K562 (cell line): ENCODE measurements around the gene ATOSA. TPM values are rescaled to one million over a fixed set of nuclear protein-coding genes. Genes with fewer than 3 reads are reported as not detected.

ENCODE experiments used
- ATAC-seq: fragments of 200-7000 bp; cut with Tn5 transposase; 3 replicates; pipeline ENCODE4 v1.9.1; 2020; ENCODE audit warnings: moderate library complexity
- BruUV-seq: library from RNA; stranded (reverse); fragments of 400-500 nt; replicated peaks from 2 replicates; lab custom pipeline; 2021; lab: Mats Ljungman, UMichigan
- CTCF ChIA-PET: fragments of 300-600 bp; formaldehyde crosslinking; extraction: SDS; loops from one replicate; lab custom pipeline; 2021; ENCODE audit warnings: low intra/inter-chr PET ratio; lab: Yijun Ruan, JAX
- POLR2A ChIA-PET: fragments of 300-600, 350-650 bp; sonication (Branson Sonifier 250); formaldehyde crosslinking; extraction: SDS; loops from one replicate; lab custom pipeline; 2021; ENCODE audit warnings: antibody characterized with exemption, inconsistent platforms; lab: Yijun Ruan, JAX
- DNase-seq, 4 experiments: peaks; one replicate each; pipeline versions ENCODE4 v3.0.0 to v3.0.0-alpha.2; 2011 to 2018; ENCODE audit warnings: low spot score in 3 of 4, mixed read lengths in 3 of 4; ENCODE audit errors: extremely low read depth in 1 of 4
- FAIRE-seq: peaks from 2 replicates; lab custom pipeline; 2011; peaks lifted over from hg19 to GRCh38; lab: Jason Lieb, UNC
- H2AFZ ChIP-seq: 2 replicates; pipeline ENCODE4 v1.6.0; 2011; ENCODE audit warnings: low read depth, low read length, control low read depth, inconsistent platforms
- H3K27ac ChIP-seq: fragments of 200-600 bp; 3 replicates; pipeline ENCODE4 v1.8.0; 2011; ENCODE audit warnings: low read depth, mild to moderate bottlenecking, control low read depth, inconsistent platforms, low read length, moderate library complexity, mixed read lengths; ENCODE audit errors: extremely low read depth
- H3K27me3 ChIP-seq, 2 experiments: fragments of 300-600 bp in 1 of 2; 2 replicates in 1 of 2; 3 replicates in 1 of 2; pipeline versions ENCODE4 v1.6.0 to v1.8.0; 2011; ENCODE audit warnings: inconsistent platforms in 2 of 2, low read length in 2 of 2, mild to moderate bottlenecking in 1 of 2, mixed read lengths in 1 of 2, moderate library complexity in 1 of 2; ENCODE audit not compliant: control insufficient read depth in 2 of 2, insufficient read depth in 2 of 2
- H3K36me3 ChIP-seq: fragments of 300-600 bp; 3 replicates; pipeline ENCODE4 v1.8.0; 2011; ENCODE audit warnings: mild to moderate bottlenecking, low read length, inconsistent platforms; ENCODE audit not compliant: control insufficient read depth, insufficient read depth
- H3K4me1 ChIP-seq, 2 experiments: fragments of 200-600 bp in 1 of 2; replicated peaks in 1 of 2; 2 replicates in 1 of 2; 3 replicates in 1 of 2; pipeline versions ENCODE4 v1.5.1 to v1.8.0; 2011; ENCODE audit warnings: inconsistent platforms in 2 of 2, low read length in 2 of 2, mild to moderate bottlenecking in 1 of 2, mixed read lengths in 1 of 2, moderate library complexity in 1 of 2; ENCODE audit not compliant: control insufficient read depth in 2 of 2, insufficient read depth in 2 of 2
- H3K4me2 ChIP-seq: 2 replicates; pipeline ENCODE4 v1.6.1; 2011; ENCODE audit warnings: low read length, control low read depth, inconsistent platforms, mixed read lengths; ENCODE audit not compliant: insufficient read depth
- H3K4me3 ChIP-seq: fragments of 200-600 bp; sonication (generic), shearing (Covaris generic); 2 replicates; pipeline ENCODE4 v1.5.1; 2016; ENCODE audit warnings: control low read depth, inconsistent platforms
- H3K79me2 ChIP-seq: fragments of 200-600 bp; 3 replicates; pipeline ENCODE4 v1.8.0; 2011; ENCODE audit warnings: low read length, inconsistent platforms; ENCODE audit not compliant: control insufficient read depth, insufficient read depth
- H3K9ac ChIP-seq, 2 experiments: 2 replicates each; pipeline versions ENCODE4 v1.6.0 to v1.6.1; 2011; ENCODE audit warnings: low read depth in 2 of 2, low read length in 2 of 2, control low read depth in 1 of 2, inconsistent platforms in 1 of 2, mild to moderate bottlenecking in 1 of 2, mixed read lengths in 1 of 2; ENCODE audit not compliant: insufficient read depth in 1 of 2
- H3K9me1 ChIP-seq: one replicate; pipeline ENCODE4 v1.6.0; 2011; ENCODE audit warnings: inconsistent platforms, mild to moderate bottlenecking, low read length, moderate library complexity; ENCODE audit not compliant: control insufficient read depth, insufficient read depth
- H3K9me3 ChIP-seq: replicated peaks from 2 replicates; pipeline ENCODE4 v1.5.1; 2011; ENCODE audit warnings: low read depth, low read length, inconsistent platforms; ENCODE audit not compliant: control insufficient read depth, insufficient read depth
- H4K20me1 ChIP-seq: replicated peaks from 2 replicates; pipeline ENCODE4 v1.6.1; 2011; ENCODE audit warnings: low read length, inconsistent platforms, mixed read lengths; ENCODE audit not compliant: control insufficient read depth, insufficient read depth
- BRD4 ChIP-seq: fragments of 200-600 bp; sonication (generic); IDR thresholded peaks from 2 replicates; pipeline ENCODE4 v1.6.1; 2017; ENCODE audit warnings: inconsistent platforms
- CBX5 ChIP-seq: IDR thresholded peaks from 2 replicates; pipeline ENCODE4 v1.6.1; 2014; ENCODE audit warnings: low read depth, borderline replicate concordance
- DDX20 ChIP-seq: fragments of 450-650 bp; IDR thresholded peaks from 2 replicates; pipeline ENCODE4 v1.6.1; 2016; ENCODE audit warnings: missing genetic modification characterization, low read depth, mild to moderate bottlenecking, missing compliant biosample characterization, moderate library complexity
- FOXP4 ChIP-seq: sonication (generic); formaldehyde crosslinking; IDR thresholded peaks from 2 replicates; pipeline ENCODE4 v1.8.0; 2022; ENCODE audit warnings: mild to moderate bottlenecking, missing genetic modification reagents, borderline replicate concordance
- ZBTB17 ChIP-seq: fragments of 450-650 bp; formaldehyde crosslinking; IDR thresholded peaks from 2 replicates; pipeline ENCODE4 v1.4.0; 2020; ENCODE audit warnings: mild to moderate bottlenecking
- ZNF280A ChIP-seq: fragments of 450-650 bp; IDR thresholded peaks from 2 replicates; pipeline ENCODE4 v1.6.1; 2018; ENCODE audit warnings: mild to moderate bottlenecking, low read depth; ENCODE audit not compliant: partially characterized antibody
- ZNF436 ChIP-seq: fragments of 250-450, 450-650 bp; sonication (Bioruptor Pico); formaldehyde crosslinking; IDR thresholded peaks from 2 replicates; pipeline ENCODE4 v1.7.0; 2020; ENCODE audit warnings: mild to moderate bottlenecking
- WGBS: fragments of 100-300 bp; shearing (Covaris generic); methylation state at CpG from one replicate; pipeline ENCODE4 v1.1.6; 2016; ENCODE audit warnings: low coverage, mixed read lengths; ENCODE audit not compliant: insufficient coverage; ENCODE audit errors: missing lambda C conversion rate; 5-methylcytosine and 5-hydroxymethylcytosine counted together
- in situ Hi-C: fragments of 300-500 bp; cut with MboI; formaldehyde crosslinking; loops from 4 replicates; pipeline ENCODE4 v1.15.0; 2018; ENCODE audit warnings: inconsistent platforms, mixed read lengths
- intact Hi-C: fragments of 100-400 bp; cut with micrococcal nuclease; formaldehyde crosslinking; loops from 2 replicates; pipeline ENCODE4 v1.14.2; 2022
- polyA plus RNA-seq, 8 experiments: library from polyadenylated mRNA; depleted of rRNA in 4 of 8; stranded (reverse) in 5 of 8; unstranded in 3 of 8; fragments of >200 nt; fragmentation: Nextera tagmentation in 2 of 8; fragmentation: Illumina TruSeq in 1 of 8; extraction: Ambion mirVana in 2 of 8; extraction: Trizol in 1 of 8; gene quantifications; 2 replicates each; pipeline versions ENCODE4 v1.2.1 to v1.2.3, GENCODE V29; 2011 to 2014; ENCODE audit warnings: inconsistent platforms in 1 of 8, missing spikeins in 1 of 8
- total RNA-seq, 7 experiments: library from RNA; depleted of rRNA in 6 of 7; stranded (reverse); fragments of >200 nt in 6 of 7; fragmentation: Illumina TruSeq in 2 of 7; extraction: Trizol in 2 of 7; gene quantifications; 2 replicates each; pipeline versions ENCODE4 v1.2.1 to v1.2.3, GENCODE V29; 2011 to 2021; ENCODE audit warnings: low replicate concordance in 1 of 7

The ATOSA gene
- total and polyA plus RNA-seq, 9 of the 15 experiments (the other 6 are each of a cell fraction or from before 2014, with no cell fraction given): 2.0 to 6.1 (median 3.9) TPM

GRCh38 chr15:52658955-52659354 lies 20.2 kb downstream of the ATOSA start:
- no peak overlapping the region for H3K9ac ChIP-seq
- 50% methylated on average over 1 of the region's 1 CpG for WGBS
- BruUV-seq: no TSS peak
- H3K4me2 ChIP-seq: no peak overlapping the region
- H3K4me3 ChIP-seq: no peak overlapping the region
- TF ChIP-seq ZNF280A: no peak
- TF ChIP-seq BRD4: no peak
- TF ChIP-seq FOXP4 (CRISPR knock-in tag): no peak
- TF ChIP-seq ZBTB17 (CRISPR knock-in tag): no peak
- TF ChIP-seq ZNF436 (CRISPR knock-in tag): no peak
- TF ChIP-seq CBX5: no peak
- TF ChIP-seq DDX20 (tag): no peak
- H4K20me1 ChIP-seq: no peaks in the 10 kb centered on the region
- intact Hi-C loops (loop anchor here (10.0 kb wide), 1 partner anchor 56 kb away; no protein-coding TSS in a partner anchor), in situ Hi-C loops (no loop called here)
- H3K27me3 ChIP-seq: no peaks in the 10 kb centered on the region
- ATAC-seq (no peak), DNase-seq (no peak), FAIRE-seq (peak; percentile 35)
- H2AFZ ChIP-seq: no peak overlapping the region
- ChIA-PET POLR2A (no interaction called here), CTCF (no interaction called here)
- H3K27ac ChIP-seq: no peak overlapping the region
- H3K9me1 ChIP-seq: no peaks in the 10 kb centered on the region
- H3K79me2 ChIP-seq: no peaks in the 10 kb centered on the region
- H3K36me3 ChIP-seq: no peaks in the 10 kb centered on the region
- H3K4me1 ChIP-seq: no peaks in the 10 kb centered on the region
- H3K9me3 ChIP-seq: no peaks in the 10 kb centered on the region
